H54 (cell line): ENCODE results near the gene CACNA1C.

Experiments used
- DNase-seq: peaks from one replicate; pipeline ENCODE4 v3.0.0; 2011; ENCODE audit warnings: low spot score, mixed read lengths; ENCODE audit not compliant: insufficient read length
- FAIRE-seq: peaks from 3 replicates; lab custom pipeline; 2011; peaks lifted over from hg19 to GRCh38; lab: Jason Lieb, UNC
- POLR2A ChIP-seq: IDR thresholded peaks from 2 replicates; pipeline ENCODE4 v1.6.1; 2011; ENCODE audit warnings: low read depth, mild to moderate bottlenecking, low read length

The CACNA1C gene

GRCh38 chr12:2745655-2746054 is 692.9 kb downstream of the CACNA1C start:
- no peak for TF ChIP-seq POLR2A
- FAIRE-seq (no peak), DNase-seq (no peak)
